Forelimb muscle (tissue), 1 donor: ENCODE results near the gene ATP6V0E2. TPM values are rescaled to one million over a fixed set of nuclear protein-coding genes. Genes with fewer than 3 reads are reported as not detected.
"Not testable (repeated sequence)": the region's sequence is repeated elsewhere in the genome, so short reads cannot be mapped to it uniquely, and the experiment has no call there.

Experiments used
- DNase-seq: peaks from one replicate; pipeline ENCODE4 v3.0.0-alpha.2; 2013; ENCODE audit warnings: low read depth
- polyA plus RNA-seq: library from polyadenylated mRNA; unstranded; fragments of 120-200 nt; gene quantifications from one replicate; pipeline ENCODE4 v1.2.1, GENCODE V29; 2013; ENCODE audit not compliant: insufficient read length

The ATP6V0E2 gene
- polyA plus RNA-seq, 1 donor = 8.0 TPM

DNA sequence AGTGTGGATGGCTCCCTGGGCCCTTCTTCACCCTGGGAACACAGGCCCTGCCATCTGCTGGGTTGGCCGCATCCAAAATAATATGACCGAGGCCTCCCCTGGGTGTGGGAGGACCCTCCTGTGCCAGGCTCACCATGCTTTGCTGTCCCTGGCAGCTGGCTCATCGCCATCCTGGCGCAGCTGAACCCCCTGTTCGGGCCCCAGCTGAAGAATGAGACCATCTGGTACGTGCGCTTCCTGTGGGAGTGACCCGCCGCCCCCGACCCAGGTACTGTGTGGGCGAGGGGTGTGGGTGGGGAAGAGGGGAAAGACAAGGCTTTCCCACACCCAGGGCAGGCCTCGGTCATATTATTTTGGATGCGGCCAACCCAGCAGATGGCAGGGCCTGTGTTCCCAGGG, 4.8 kb downstream of the ATP6V0E2 start:
- no peak for DNase-seq

DNA sequence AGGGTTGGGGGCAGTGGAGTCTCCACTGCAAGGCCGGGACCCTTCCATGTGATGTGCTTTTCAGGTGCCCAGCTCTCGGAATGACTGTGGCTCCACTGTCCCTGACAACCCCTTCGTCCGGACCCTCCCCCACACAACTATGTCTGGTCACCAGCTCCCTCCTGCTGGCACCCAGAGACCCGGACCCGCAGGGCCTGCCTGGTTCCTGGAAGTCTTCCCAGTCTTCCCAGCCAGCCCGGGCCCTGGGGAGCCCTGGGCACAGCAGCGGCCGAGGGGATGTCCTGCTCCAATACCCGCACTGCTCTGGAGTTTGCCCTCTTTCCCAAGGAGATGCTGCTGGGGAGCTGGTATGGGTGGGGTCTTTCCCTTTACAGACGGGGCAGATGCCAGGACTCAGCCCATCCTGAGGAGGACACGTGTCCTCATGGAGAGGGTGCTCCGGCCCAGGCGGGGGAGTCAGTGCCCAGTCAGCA, 5.5 kb downstream of the ATP6V0E2 start:
- no peak for DNase-seq

DNA sequence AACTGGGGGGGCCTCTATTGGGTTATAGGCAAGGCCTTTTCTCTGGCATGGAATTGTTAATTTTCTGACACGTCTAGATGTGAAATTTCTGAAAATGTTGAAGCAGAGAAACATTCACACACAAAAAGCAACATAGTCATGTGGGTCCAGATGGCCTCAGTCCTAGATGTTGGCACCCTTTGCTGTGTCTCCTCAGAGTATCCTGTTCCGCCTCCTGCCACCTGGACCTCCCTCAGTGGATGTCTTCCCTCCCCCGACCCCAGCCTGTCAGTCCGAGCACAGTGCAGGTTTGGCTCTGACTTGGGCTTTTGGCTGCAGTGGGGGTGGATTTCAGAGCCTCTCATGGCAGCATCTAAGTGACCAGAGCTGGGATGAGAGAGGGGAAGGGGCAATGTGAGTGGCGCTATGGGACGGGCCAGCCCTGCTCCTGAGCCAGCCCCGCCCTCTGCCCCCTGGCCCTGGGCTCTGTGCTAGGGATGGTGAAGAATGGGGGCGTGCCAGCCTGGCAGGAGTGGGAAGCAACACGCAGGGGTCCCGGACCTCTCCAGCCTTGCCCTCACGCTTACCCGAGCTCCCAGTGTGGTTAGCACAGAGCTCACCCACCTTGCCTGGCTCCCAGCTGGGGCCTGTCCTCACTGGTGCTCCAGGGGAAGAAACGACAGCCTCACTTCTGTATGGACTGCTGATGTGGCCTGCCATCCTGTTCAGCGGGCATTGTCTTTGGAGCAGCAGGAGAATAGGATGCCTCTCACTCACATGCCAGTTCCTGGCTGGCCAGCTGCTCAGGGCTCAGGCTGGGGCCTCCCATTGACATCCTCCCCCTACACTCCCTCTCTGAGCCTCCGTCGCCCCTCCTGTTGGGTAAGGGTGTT, 6.2 kb downstream of the ATP6V0E2 start:
- DNase-seq = no peak

DNA sequence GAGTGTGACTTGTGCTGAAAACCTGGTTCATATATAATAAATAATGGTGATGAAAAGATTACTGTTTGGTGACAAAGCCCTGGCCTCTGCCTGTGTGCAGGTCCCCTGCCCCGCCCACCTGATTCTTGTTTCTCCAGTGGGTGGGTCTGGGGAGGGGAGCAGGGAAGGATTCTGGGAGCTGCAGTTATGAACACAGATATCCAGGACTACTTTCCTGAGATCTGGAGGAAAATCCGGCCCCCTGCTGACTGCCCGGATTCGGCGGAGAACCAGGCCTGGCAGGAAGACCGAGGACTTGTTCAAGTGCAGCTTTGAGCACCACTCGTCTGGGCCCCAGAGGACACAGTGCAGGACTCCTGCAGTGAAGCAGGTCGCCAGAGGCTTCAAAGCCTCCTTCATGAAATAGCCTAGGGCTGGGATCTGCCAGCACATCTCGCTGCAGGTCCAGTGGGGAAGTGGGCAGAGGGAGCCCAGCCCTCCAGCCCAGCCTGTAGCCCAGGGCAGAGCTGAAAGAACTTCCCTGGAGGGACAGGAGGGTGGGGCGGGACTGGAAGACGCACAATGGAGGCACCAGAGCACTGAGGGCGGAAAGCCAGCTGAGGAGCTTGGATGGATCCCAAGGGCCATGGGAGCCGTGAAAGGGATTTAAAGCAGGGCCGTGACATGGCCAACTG, 7.0 kb downstream of the ATP6V0E2 start:
- DNase-seq = no peak

DNA sequence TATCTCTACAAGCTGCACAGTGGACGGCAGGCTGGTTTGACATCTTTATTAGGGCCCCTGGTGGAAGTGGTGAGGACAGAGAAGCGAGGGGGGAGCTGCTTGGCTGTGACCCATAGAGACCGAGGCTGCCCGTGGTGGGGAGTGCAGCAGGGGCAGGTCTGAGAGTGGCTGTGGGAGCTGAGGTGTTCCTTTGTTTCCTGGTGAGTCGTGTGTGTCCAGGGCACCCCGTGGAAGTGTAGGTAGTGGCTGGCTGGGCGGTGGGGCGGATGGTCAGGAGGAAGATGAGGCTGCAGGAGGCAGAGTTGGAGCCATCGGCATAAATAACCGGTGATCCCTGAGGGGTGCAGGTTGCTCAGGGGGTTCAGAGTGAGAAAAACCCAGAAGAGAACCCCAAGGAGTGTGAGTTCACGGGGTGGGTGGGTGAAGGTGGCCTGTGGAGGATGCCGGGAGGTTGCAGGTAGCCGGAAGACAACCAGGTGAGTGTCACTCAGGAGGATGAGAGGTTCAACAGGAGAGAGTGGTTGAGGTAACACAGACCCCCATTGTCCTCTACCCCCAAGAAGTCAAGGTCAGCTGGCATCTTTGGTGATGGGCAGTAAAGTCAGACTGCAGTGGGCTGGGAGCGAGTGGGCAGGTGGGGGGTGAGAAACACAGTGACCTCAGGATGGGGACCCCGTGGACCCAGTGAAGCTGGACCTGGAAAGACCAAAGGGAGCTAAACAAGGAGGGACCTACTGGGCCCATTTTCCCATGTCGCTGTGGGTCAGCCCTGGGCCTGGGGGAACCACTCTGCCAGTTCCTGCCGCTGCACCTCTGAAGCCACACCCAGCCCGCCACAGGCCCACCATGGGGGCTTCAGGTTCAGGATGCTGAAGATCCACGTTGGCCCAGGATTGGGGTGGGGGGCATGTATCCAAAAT, 7.8 kb downstream of the ATP6V0E2 start:
- no peak for DNase-seq

DNA sequence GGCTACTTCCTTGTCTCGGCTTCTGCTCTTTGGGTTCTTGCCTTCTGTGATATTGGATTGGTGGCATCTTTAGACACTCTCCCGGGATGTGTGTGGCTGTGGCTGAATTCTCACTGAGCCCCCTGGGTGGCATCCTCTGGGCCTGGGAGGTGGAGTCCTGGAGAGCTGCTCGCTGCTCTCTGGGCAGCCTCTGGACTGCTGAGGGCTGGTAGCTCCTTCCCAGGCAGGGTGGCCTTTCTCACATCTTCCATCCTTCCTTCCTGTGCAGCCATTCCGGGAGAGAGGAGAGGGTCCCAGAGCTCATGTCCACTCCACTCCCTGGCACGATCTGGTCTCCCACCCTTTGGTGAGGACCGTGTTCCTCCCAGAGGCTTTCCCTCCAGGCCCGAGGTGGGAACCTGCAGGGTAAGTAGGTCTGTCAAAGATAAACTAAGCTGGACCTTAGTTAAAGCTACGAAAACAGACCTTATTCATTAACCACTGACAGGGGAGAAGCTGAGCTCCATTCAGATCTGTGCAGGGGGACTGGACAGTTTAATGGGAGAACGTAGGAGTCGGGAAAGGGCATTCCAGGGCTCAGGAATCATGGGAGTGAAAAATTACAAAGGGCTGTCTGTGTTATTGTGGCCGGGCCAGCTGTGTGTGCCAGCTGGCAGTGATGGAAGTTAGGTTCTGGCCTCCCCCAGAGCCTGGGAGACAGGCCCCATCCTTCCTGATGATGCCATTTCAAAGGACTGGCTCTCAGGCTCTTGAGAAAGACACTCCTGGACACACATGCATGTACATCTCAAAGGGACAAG, 8.7 kb downstream of the ATP6V0E2 start:
- no peak for DNase-seq

DNA sequence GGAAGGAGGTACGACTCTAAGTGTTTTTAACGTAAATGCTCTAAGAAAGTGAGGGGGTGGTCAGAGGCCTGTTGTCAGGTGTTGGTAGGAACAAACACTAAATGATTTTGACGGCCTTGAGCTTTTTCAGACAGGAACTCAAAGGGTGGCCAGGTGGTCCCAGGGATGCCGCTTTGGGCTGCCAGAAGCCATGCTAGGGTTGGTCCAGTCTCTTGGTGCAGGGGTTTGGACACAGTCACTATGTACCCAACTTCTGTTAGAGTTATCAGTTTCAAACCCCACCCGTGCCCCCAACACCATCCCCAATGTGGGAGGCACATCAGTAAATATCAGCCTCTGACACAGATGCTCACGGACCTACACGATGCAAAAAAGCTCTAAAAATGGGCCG, 9.3 kb downstream of the ATP6V0E2 start:
- DNase-seq = no peak

DNA sequence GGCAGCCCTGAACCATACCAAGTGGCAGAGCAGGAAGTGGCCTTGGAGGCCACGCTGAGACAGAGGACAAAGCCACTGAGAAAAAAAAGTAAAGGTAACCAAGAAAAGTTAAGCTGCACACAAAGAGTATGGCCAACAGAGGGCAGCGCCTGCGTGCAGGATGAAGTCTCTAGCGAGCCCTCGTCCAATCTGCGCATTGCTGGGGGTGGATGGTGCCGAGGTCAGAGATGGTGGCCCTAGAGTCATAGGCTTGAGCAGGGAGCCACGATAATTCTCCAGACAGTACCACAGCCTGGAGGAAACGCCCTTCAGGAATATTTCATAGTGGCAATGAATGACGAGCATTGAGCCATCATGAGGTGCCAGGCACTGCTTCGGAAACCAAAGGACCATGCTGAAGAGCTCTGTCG, 9.7 kb downstream of the ATP6V0E2 start:
- DNase-seq = no peak

DNA sequence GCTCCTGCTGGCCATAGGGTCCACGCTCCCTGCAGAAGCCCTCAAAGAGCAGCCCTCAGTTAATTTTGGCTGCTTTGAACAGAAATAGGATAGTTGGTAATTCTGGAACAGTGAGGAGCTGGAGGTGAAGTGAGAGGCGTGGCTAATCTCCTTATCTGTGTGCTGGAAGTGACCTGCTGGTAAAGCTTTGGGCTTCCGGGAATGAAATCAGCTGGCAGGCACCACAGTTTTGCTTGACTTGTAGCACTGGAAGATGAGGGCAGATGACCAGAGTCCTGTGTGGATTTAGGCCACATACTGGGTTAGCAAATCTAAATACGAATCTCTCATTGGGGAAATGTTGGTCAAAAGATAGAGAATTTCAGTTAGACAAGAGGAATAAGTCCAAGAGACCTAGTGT, 10.2 kb downstream of the ATP6V0E2 start:
- no peak for DNase-seq

DNA sequence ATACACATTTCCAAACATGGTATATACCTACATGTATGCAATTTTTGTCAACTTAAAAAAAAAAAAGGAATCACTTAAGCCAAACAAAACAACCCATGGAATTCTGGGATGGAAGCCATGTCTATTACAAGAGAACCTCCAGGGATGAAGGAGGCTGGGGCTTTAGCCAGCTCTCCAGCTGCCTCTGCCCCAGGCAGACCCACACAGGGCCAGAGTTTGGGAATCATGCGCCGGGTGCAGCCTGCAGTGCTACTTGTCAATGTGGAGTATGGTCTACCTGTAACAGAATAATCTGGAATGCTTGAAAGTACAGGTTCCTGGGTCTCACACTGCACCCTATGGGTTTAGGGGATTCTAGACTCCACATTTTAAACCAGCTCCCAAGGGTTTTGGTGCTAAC, 10.8 kb downstream of the ATP6V0E2 start:
- no peak for DNase-seq

DNA sequence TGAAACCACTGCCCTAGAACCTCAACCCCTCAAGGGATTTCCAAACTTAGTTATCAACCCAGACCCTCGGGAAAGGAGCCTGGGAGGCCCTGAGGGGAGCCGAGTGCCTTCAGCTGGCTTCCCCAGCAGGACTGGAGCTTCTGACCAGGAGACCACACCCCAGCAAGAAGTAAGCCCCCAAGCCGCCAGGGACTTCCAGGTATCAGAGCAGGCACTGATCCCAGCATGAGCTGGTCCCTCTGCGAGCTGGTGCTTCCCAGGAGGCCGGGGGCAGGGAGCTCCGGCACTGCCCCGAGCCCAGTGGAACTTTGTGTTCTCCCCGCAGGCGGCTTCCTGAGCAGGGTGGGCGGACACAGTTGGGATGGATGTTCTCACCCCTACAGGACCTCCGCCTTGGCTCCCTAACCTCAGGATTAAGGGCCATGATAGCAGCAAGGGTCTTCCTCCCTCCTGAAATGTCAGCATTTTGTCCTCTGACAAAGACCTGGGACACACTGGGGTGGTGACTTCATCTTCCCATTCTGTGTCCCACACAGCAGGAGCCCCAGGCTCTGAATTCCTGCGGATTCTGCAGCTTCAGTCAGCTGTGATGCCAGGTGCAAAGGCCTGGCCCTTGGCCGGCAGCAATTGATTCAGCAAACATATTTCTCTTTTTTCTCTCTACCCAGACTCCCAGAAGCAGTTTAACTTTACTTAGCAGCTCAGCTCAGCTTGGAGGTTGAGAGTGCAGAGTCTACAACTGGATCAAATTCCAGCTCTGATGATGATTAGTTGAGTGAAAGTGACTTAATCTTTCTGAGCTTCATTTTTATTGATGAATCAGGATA, 11.6 kb downstream of the ATP6V0E2 start:
- no peak for DNase-seq

DNA sequence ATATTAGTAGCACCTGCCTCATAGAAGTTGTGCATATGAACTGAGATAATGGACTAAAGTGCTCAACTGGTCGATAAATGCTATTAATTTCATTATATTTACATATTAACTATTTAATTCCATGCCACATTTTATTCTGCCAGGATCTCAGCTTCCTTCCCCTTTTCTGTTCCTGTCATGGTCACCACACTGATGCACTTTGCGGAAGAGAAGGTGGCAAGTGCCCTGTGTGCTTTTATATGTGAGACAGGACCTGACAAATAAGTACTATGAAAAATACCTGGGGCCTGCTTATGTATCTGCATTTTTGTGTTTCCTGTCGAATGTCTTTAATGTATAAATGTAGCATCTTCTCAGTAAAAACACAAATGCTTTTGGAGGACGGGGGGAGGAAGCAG, 12.2 kb downstream of the ATP6V0E2 start:
- DNase-seq = no peak

DNA sequence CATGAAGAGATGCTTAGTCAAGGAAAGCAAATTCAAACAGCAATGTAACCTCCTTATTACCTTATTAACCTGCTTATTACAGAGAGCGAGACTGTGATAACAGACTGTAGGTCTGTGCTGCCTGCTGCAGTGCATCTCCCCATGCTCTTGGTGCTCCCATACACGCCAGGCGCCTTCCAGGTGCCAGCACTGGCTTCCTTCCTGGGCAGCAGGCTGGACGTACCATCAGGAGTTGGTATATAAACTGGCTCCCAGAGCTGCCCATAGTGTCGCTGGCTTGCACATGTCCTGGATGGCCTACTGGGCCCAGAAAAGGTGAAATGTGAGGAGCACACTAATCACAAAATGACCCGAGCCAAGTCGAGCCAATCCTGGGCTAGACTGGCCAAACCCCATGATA, 13.5 kb downstream of the ATP6V0E2 start:
- no peak for DNase-seq

DNA sequence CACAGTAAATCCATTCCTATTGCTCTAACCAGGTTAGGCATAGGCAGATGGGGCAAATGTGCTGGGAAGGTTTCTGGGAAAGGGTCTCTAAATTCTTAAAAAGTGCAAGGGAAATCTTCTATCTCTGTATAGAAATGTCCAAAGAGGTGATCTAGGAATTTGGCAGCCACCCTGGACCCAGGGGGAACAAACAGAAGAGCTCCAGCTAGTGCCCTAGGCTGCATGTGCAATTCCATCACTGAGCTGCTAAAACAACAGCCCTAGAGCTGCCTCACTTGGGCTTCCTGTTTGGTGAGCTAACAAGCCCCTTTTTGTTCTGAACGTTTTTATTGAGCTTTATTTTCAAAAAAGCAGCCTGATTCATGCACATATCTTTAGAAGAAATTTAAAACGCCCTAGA, 16.9 kb downstream of the ATP6V0E2 start:
- DNase-seq = not testable (repeated sequence)

DNA sequence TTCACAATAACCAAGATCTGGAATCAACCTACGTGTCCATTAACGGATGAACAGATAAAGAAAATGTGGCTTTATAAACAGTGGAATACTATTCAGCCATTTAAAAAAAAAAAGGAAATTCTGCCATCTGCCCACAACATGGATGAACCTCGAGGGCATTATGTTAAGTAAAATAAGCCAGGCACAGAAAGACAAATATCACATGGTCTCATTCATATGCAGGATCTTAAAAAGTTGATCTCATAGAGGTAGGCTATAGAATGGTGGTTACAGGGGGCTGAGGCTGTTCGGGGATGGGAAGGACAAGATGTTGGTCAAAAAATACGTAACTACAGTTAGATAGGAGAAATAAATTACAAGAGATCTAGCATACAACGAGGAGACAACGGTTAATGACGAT, 21.2 kb downstream of the ATP6V0E2 start:
- DNase-seq = not testable (repeated sequence)

DNA sequence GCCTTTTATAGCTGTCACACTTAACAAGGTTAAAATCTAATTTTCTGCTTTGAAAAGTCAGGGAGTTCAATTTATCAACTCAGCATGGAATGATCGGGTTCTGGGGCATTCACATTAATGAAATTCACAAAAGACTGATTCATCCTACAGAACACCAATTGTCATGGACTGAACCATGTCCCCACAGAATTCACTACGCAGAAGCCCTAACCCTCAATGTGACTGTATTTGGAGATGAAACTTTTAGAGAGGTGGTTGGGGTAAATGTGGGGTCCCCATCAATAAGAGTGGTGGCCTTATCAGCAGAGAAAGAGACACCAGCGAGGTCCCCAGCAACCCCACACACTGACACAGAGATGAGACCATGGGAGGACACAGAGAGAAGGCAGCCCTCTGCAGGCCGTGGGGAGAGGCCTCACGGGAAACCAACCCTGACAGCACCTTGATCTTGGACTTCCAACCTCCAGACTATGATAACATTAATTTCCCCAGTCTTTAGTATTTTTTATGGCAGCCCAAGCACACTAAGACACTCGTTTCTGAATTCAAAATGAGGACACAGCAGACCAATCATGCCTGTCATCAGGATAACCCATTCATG, 34.1 kb downstream of the ATP6V0E2 start:
- DNase-seq = not testable (repeated sequence)

DNA sequence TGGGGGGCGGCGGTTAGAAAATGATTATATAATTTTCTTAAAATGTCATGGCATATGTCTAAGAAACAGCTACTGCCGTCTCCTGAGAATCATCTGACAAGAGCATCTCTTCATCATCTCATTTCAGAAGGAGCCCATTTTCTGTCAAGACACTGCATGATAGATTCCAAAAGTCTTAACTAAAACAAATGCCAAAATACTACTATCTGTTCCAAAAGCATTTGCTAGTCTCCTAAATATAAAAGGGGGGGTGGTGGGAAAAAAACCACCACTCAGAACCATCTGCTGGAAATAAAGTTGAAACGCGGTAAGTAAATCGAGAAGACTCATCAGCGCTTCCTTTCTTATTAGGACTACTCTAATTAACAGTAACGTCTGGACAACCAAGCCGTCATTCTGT, 36.5 kb downstream of the ATP6V0E2 start:
- not testable (repeated sequence) for DNase-seq

DNA sequence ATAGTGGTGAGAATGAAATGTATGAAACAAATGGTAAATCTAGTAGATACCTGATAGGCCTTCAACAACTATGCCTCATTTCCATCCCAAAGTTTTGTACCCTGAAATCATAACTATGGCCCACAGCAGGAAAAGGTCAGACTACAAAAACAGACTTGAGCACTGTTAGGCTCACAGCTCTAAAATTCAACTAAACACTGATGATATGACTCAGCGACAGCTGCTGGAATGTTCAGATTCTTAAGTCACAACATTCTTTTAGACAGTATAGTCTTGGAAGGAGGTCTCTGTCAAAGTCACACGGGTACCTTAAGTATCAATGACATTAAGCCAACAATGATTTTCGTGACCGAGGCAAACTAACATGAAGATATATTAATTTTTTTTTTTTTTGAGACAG, 38.4 kb downstream of the ATP6V0E2 start:
- not testable (repeated sequence) for DNase-seq

DNA sequence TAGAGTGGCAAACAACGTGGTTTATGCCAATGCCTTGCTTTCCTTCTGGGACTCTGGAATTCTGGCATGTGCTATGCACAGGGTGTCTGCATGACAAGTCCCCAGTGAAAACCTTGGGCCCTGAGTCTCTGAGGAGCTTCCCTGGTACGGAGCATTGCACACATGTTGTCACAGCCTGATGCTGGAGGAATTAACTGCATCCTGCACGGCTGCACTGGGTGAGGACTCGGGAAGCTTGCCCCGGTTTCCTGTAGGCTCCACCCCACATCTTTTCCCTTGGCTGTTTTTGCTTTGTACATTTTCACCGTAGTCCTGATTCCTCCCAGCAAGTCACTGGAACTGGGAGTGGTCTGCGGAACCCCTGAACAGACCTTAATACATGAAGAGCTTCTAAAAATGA, 52.6 kb downstream of the ATP6V0E2 start:
- not testable (repeated sequence) for DNase-seq
